ENCODE results near the gene OR14K1.

- TF ChIP-seq CTCF (optimal IDR thresholded peaks at IDR 0.05 in 1 of 3, IDR thresholded peaks at IDR 0.05 in 1 of 3, conservative IDR thresholded peaks at IDR 0.05 in 1 of 3; ENCODE audit: extremely low read depth in 1 of 3, insufficient read depth in 2 of 3, low read length in 3 of 3) (no peak), EZH2 (IDR thresholded peaks at IDR 0.05; ENCODE audit: low read length) (no peak)
Observed at GRCh38 chr1:247701338-247701737, 37.1 kb upstream of the OR14K1 start.
